ENCODE measurements around the gene KRTAP3-3. TPM values are rescaled to one million over a fixed set of nuclear protein-coding genes. Genes with fewer than 3 reads are reported as not detected.

Gene KRTAP3-3
- total and polyA plus RNA-seq, 2 experiments from 2014 or later = not detected

- H3K4me2 ChIP-seq = no peak overlapping the region
- 0 out of 2 replicates have a peak, but pooled peaks cover 4% of the 10 kb centered on the region for H3K9me2 ChIP-seq (ENCODE audit: insufficient read depth)
- no peaks in the 10 kb centered on the region for H3K79me2 ChIP-seq (replicated peaks; ENCODE audit: insufficient read depth)
- H3K36me3 ChIP-seq (ENCODE audit: insufficient read depth) = no peaks in the 10 kb centered on the region
- Mint-ChIP-seq H3K27ac (no peak overlapping the region), H3K9me3 (no peaks in the 10 kb centered on the region), H3K27me3 (ENCODE audit: insufficient read depth, low read depth, poor library complexity) (no peaks in the 10 kb centered on the region), H3K4me3 (no peak overlapping the region), H3K36me3 (ENCODE audit: low read depth) (no peaks in the 10 kb centered on the region), H3K4me1 (peaks cover 4% of the 10 kb centered on the region; the same call in 2 of the 3 replicates)
- no peak for DNase-seq (ENCODE audit: low spot score)
- H2AFZ ChIP-seq = no peak overlapping the region
- no peak for ATAC-seq
- no peaks in the 10 kb centered on the region for H3K27me3 ChIP-seq (ENCODE audit: insufficient read depth)
- no peaks in the 10 kb centered on the region for H4K20me1 ChIP-seq (replicated peaks; ENCODE audit: insufficient read depth)
- H3K27ac ChIP-seq (ENCODE audit: low read depth) = no peak overlapping the region
- no peaks in the 10 kb centered on the region for H3K4me1 ChIP-seq (ENCODE audit: insufficient read depth)
- no peaks in the 10 kb centered on the region for H3F3A ChIP-seq (replicated peaks; ENCODE audit: low read depth)
- no peak for TF ChIP-seq ZNF462 (CRISPR knock-in tag; IDR thresholded peaks at IDR 0.05)
- no peak for TF ChIP-seq STAT1 (IDR thresholded peaks at IDR 0.05; ENCODE audit: unreplicated experiment)
- no peak for TF ChIP-seq JUNB (IDR thresholded peaks at IDR 0.05; ENCODE audit: unreplicated experiment)
- no peak for TF ChIP-seq ZNF331 (CRISPR knock-in tag; IDR thresholded peaks at IDR 0.05; ENCODE audit: low read depth)
- TF ChIP-seq POLR2AphosphoS5 (IDR thresholded peaks at IDR 0.05; ENCODE audit: low read depth) = no peak
- TF ChIP-seq CREB1 (CRISPR knock-in tag; IDR thresholded peaks at IDR 0.05; ENCODE audit: low read depth) = no peak
- TF ChIP-seq EZH2 (IDR thresholded peaks at IDR 0.05; ENCODE audit: low read depth, unreplicated experiment) = no peak
- no peak for TF ChIP-seq REST (IDR thresholded peaks at IDR 0.05; ENCODE audit: unreplicated experiment)
- H3K4me3 ChIP-seq = no peak overlapping the region
Observed at GRCh38 chr17:40995116-40995515, 1.2 kb upstream of the KRTAP3-3 start.
